ENCODE data around the gene DNAJC18.

The DNAJC18 gene

GRCh38 chr5:139360384-139360783 lies 78.9 kb downstream of the DNAJC18 start:
- no peak for TF ChIP-seq CTCF (IDR thresholded peaks at IDR 0.05; ENCODE audit: low read depth, low read length)
- DNase-seq (ENCODE audit: extremely low read depth, low read depth), result no peak
